HEK293T (cell line): ENCODE data around the gene POTEG.
"Not testable (repeated sequence)": the region's sequence is repeated elsewhere in the genome, so short reads cannot be mapped to it uniquely, and the experiment has no call there.

Source experiments
- CTCF ChIA-PET: fragments of 350-600 bp; formaldehyde crosslinking; extraction: SDS; loops from one replicate; lab custom pipeline; 2021; ENCODE audit warnings: antibody characterized with exemption, inconsistent platforms; lab: Yijun Ruan, JAX
- POLR2A ChIA-PET: fragments of 350-600 bp; formaldehyde crosslinking; extraction: SDS; loops from one replicate; lab custom pipeline; 2020; ENCODE audit warnings: antibody characterized with exemption, inconsistent platforms; lab: Yijun Ruan, JAX
- DNase-seq: peaks from one replicate; pipeline ENCODE4 v3.0.0; 2012; ENCODE audit warnings: mixed read lengths; ENCODE audit errors: extremely low spot score

Gene POTEG

DNA sequence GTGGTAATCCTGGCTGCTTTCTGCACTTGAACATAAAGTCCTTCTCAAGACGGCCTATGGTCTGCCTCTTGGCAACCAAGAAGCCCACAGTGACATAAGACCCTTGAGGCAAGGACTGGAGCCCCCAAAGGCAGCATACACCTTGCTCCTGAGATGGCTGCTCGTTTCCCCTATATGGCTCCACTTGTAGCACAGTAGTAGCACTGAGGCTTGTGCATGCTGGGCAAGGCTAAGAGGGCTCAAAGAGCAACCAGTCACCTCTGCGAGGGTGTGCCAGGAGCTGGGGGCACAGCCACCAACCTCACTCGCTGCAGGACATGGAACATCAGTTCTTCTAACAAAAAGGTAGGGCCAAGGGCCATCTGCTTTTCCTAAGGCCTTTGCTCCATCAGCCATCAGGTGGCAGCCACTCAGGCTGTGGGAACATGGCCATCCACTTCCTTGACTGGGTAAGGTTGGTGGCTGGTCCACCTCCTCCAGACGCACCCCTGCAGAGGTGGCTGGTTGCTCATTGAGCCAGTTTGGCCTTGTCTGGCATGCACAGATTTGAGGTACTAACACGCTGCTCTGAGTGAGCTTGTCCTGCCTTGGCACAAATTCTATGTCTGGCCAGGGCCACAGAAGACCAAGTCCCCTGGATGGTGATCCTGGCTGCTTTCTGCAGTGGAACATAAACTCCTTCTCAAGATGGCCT is 49.9 kb downstream of the POTEG start:
- CTCF ChIA-PET, POLR2A ChIA-PET: not testable (repeated sequence)

GRCh38 chr14:19383008-19383584 is 51.0 kb downstream of the POTEG start:
- POLR2A ChIA-PET, DNase-seq, CTCF ChIA-PET: not testable (repeated sequence)

More for the DNA sequence above, 49.9 kb downstream of the POTEG start:
- not testable (repeated sequence) for DNase-seq

- DNase-seq, CTCF ChIA-PET, POLR2A ChIA-PET: not testable (repeated sequence)
Observed at GRCh38 chr14:19380137-19380536, 54.0 kb downstream of the POTEG start.

GRCh38 chr14:19374451-19374903 is 59.7 kb downstream of the POTEG start:
- peak; percentile 4 for DNase-seq
- POLR2A ChIA-PET, CTCF ChIA-PET: not testable (repeated sequence)

DNA sequence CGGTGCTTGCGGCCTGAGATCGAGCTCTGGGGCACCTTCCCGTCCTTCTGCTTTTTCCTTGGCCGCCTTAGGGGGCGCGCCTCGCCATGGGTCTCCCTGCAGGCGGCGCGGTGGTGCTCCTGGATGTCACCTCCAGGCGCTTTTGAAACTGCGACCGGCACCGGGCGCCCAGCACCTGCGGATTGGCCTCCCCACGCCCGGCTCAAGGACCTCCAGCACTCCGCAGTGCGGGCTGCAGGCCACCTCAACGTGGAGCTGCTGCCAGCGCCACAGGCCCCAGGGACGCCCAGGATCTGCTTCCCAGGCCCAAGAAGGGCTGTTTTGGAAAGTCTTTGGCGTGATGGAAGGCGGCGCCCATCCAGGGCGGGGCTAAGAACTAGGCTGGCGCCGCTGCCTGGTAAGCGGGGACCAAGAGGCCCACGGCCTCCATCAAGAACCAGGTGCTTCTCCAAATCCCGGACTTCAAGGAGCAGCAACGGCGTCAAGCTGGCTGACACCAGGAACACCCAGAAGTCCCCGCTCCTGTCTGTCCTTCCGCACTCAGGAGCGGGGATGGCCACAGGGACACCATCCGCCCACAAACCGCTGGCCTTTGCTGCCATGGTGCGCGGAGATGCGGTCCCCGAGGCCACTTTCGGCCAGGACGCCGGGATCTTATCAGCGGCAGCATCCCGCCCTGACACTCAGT is 61.2 kb downstream of the POTEG start:
- POLR2A ChIA-PET = not testable (repeated sequence)
- CTCF ChIA-PET = interaction anchor here (0.7 kb wide), 1 partner anchor 685 kb away, joined by 3 read pairs; no protein-coding TSS in a partner anchor
- DNase-seq = peak; percentile 5

- CTCF ChIA-PET, POLR2A ChIA-PET, DNase-seq: not testable (repeated sequence)
Observed at GRCh38 chr14:19371767-19372166, 62.4 kb downstream of the POTEG start.

GRCh38 chr14:19362803-19363202 is 71.3 kb downstream of the POTEG start:
- CTCF ChIA-PET, POLR2A ChIA-PET, DNase-seq: not testable (repeated sequence)

DNA sequence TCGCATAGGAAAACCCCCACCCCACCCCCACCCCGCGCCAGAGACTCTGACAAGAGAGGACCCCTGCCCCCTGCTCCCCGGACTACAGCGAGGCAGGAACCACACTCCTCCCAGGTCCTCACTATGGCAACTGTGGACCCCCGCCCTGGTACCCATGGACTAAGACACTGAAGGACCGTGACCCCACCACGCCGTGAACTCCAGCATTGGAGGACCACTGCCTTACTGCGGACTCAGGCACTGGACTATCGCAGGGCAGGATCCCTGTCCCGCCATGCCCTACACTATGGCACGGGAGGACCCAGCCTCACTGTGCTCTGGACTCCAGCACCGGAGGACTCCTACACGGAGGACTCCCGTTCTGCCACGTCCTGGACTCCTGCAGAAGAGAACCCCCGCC is 71.8 kb downstream of the POTEG start:
- CTCF ChIA-PET = not testable (repeated sequence)

GRCh38 chr14:19361636-19362253 is 72.4 kb downstream of the POTEG start:
- CTCF ChIA-PET, POLR2A ChIA-PET, DNase-seq: not testable (repeated sequence)

More for the DNA sequence above, 71.8 kb downstream of the POTEG start:
- POLR2A ChIA-PET, DNase-seq: not testable (repeated sequence)

- DNase-seq, CTCF ChIA-PET, POLR2A ChIA-PET: not testable (repeated sequence)
Observed at GRCh38 chr14:19360937-19361635, 73.1 kb downstream of the POTEG start.
